ENCODE measurements around the gene DAZAP2. TPM values are rescaled to one million over a fixed set of nuclear protein-coding genes. Genes with fewer than 3 reads are reported as not detected.

The DAZAP2 gene
- total RNA-seq, 6 donors from 2014 or later, result 182 to 492 (median 236) TPM

DNA sequence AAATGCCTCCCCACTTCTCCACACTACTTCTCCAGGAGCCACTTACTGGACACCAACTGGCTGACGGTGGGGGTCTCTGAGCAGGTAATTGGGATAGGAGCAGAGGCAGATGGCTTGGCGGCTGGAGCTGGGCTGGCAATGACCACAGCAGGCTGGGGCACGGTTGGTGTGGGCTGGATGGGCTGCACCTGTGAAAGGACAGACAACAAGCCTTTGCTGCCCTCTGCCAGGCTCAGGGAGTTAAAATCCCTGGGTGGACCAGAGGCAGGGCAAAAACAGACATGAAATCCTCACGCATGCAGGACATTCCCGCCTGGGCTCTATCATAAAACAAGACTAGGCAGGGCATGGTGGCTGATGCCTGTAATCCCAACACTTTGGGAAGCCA is 46.3 kb upstream of the DAZAP2 start:
- H3K36me3 ChIP-seq, result peaks cover 0 to 34% (median 9%) of the 10 kb centered on the region in 4 donors
- ATAC-seq (ENCODE audit: low FRiP score in 2 of 2) (no peak), DNase-seq (no peak)
- TF ChIP-seq POLR2AphosphoS5 (IDR thresholded peaks at IDR 0.05) (no peak), POLR2A (IDR thresholded peaks at IDR 0.05) (no peak), EP300 (IDR thresholded peaks at IDR 0.05) (no peak)
- TF ChIP-seq, protein P1, sequence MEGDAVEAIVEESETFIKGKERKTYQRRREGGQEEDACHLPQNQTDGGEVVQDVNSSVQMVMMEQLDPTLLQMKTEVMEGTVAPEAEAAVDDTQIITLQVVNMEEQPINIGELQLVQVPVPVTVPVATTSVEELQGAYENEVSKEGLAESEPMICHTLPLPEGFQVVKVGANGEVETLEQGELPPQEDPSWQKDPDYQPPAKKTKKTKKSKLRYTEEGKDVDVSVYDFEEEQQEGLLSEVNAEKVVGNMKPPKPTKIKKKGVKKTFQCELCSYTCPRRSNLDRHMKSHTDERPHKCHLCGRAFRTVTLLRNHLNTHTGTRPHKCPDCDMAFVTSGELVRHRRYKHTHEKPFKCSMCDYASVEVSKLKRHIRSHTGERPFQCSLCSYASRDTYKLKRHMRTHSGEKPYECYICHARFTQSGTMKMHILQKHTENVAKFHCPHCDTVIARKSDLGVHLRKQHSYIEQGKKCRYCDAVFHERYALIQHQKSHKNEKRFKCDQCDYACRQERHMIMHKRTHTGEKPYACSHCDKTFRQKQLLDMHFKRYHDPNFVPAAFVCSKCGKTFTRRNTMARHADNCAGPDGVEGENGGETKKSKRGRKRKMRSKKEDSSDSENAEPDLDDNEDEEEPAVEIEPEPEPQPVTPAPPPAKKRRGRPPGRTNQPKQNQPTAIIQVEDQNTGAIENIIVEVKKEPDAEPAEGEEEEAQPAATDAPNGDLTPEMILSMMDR (IDR thresholded peaks at IDR 0.05), result no peak
- no peaks in the 10 kb centered on the region for H3K9me3 ChIP-seq
- no peak overlapping the region for H3K27ac ChIP-seq
- H3K27me3 ChIP-seq, result no peaks in the 10 kb centered on the region
- no peak overlapping the region for H3K4me3 ChIP-seq
- 92 to 100% methylated on average over 3 to 4 of the region's 5 CpGs for WGBS, 2 donors
- H3K4me1 ChIP-seq, result no peaks in the 10 kb centered on the region

DNA sequence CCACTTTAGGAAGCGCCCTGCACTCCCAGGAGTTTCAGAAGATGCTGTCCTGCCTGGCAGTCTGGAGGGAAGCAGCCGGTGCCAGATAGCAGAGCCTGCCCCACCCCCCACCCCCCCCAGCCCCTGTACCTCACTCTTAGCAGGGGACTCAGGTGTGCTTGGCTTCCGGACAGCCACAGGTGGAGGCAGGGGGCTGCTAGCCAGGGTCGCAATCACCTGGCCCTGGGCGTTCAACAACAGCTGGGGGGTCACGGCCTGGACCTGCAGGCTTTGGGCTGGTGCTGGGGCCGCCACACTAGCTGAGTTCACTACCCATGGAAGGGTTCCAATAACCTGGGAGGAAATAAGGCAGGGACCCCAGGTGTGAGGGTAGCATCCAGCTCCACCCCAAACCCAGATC is 42.8 kb upstream of the DAZAP2 start:
- Histone ChIP-seq H3K27me3 (no peaks in the 10 kb centered on the region), H3K4me3 (no peak overlapping the region), H3K9me3 (no peaks in the 10 kb centered on the region), H3K36me3 (peaks cover 0 to 42% (median 9%) of the 10 kb centered on the region in 4 donors), H3K4me1 (peaks cover 0 to 5% (median 0%) of the 10 kb centered on the region in 4 donors), H3K27ac (no peak overlapping the region)
- peak in 1 of 2 donors; percentile 47 for DNase-seq
- ATAC-seq (ENCODE audit: low FRiP score in 2 of 2), result no peak
- 94% methylated on average over 3 of the region's 7 CpGs; no CpG with 5 or more reads in 1 of the 2 donors for WGBS, 2 donors
- TF ChIP-seq EP300 (IDR thresholded peaks at IDR 0.05), result no peak
- no peak for TF ChIP-seq POLR2AphosphoS5 (IDR thresholded peaks at IDR 0.05)
- TF ChIP-seq POLR2A (IDR thresholded peaks at IDR 0.05), result no peak
- TF ChIP-seq, protein P1 (IDR thresholded peaks at IDR 0.05), result no peak

DNA sequence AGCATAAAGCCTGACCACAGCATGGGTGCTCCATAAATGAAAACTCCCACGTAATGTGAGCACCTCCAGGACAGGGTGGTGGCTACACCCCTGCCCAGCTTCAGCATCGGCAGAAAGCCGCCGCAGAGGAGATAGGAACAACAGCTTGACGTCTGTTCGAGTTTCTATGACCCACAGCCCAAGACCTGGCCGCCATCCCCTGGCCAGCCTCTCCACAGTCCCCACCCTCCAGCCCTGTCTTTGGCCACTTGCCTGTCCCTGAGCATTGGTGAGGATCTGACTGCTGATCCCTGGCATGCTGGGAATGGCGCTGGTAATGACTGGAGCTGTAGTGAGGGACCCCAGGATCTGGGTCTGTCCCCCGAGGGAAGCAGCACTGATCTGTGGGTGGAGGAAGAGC is 42.1 kb upstream of the DAZAP2 start:
- Histone ChIP-seq H3K4me3 (no peak overlapping the region), H3K27me3 (no peaks in the 10 kb centered on the region), H3K27ac (no peak overlapping the region), H3K9me3 (no peaks in the 10 kb centered on the region), H3K36me3 (peaks cover 0 to 35% (median 9%) of the 10 kb centered on the region in 4 donors), H3K4me1 (peaks cover 0 to 5% (median 0%) of the 10 kb centered on the region in 4 donors)
- 94% methylated on average over 7 to 9 of the region's 9 CpGs for WGBS, 2 donors
- no peak for DNase-seq
- TF ChIP-seq EP300 (IDR thresholded peaks at IDR 0.05), result no peak
- TF ChIP-seq, protein P1 (IDR thresholded peaks at IDR 0.05), result no peak
- no peak for TF ChIP-seq POLR2A (IDR thresholded peaks at IDR 0.05)
- TF ChIP-seq POLR2AphosphoS5 (IDR thresholded peaks at IDR 0.05), result no peak
- no peak for ATAC-seq (ENCODE audit: low FRiP score in 2 of 2)

DNA sequence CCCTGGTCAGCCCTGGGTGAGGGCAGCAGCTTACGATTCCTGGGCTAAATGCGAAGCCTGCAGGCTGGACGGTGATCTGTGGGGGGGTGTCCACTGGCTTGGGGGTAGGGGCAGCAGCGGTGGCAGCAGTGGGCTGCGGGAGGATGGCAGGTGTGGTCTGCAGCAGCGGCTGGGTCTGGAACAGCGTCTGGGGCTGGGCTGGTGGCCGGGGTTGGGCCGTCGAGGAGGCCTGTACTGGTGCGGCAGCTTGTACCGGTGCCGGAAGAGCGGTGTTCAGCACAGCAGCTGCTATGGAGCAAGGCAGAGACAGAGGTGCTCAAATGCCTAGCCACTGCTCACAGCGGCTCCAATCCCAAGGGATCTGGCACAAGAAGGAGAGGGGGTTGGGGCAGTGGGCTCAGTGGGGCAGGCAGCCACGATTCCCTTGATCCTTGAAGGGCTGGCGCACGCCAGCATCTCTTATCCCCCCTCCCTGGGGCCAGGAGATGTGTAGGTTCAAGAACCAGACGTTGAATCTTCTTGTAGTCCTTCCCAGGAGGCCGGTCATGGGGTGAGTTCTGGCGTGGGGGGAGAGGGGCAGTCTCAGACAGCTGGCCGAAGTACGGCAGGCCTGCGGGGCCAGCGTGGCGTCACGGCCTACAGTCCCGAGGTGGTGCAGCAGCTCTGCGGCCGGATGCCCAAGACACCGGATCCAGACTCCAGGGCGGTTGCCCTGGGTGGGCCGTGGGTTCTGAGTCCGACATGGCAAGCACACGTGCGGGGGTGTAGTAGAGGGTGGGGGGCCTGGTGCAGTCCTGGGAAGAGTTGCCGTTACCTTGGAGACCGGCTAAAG is 40.7 kb upstream of the DAZAP2 start:
- Histone ChIP-seq H3K9me3 (no peaks in the 10 kb centered on the region), H3K27me3 (no peaks in the 10 kb centered on the region), H3K36me3 (peaks cover 0 to 25% (median 7%) of the 10 kb centered on the region in 4 donors), H3K27ac (no peak overlapping the region), H3K4me1 (peaks cover 0 to 5% (median 0%) of the 10 kb centered on the region in 4 donors), H3K4me3 (no peak overlapping the region)
- ATAC-seq (ENCODE audit: low FRiP score in 2 of 2), result no peak
- TF ChIP-seq EP300 (IDR thresholded peaks at IDR 0.05), result no peak
- TF ChIP-seq, protein P1 (IDR thresholded peaks at IDR 0.05), result no peak
- no peak for TF ChIP-seq POLR2A (IDR thresholded peaks at IDR 0.05)
- TF ChIP-seq POLR2AphosphoS5 (IDR thresholded peaks at IDR 0.05), result no peak
- DNase-seq, result peak in 1 of 2 donors; percentile 73
- WGBS, 2 donors, result 95% methylated on average over 15 to 37 of the region's 38 CpGs
